ENCODE results near the gene RMRP.

Gene RMRP

DNA sequence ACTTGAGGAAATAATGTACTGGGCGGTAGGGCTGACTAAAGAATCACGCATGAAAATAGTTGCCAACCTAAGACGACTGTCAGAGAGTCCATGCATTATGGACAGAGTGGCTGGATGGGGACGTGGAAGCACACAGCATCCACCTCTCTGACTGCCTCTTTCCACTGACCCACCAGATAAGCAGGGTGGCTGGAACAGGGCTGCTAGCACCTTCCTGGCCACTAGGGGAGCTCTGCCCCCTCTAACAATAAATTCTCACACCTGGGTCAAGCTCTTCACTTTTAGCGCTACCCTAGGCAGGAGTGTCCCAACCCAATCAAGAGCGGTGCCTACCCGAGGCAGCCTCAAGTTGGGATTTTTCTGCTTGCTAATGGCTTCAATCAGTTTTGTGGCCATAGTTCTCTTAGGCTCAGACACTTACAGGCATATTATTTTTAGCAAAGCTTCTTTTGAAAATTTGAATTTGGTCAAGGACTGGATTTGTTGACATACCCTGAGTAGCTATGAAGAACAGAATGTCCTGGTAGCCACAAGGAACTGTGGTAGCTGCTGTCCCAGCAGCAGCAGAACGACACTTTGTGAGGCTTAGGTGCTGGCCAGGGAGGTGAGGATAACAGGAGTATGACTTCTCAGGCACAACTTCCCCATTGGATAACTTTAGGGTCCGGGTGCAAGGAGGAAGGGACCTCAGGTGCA lies 38.8 kb upstream of the RMRP start:
- peak; percentile 40 to 42 (median 41) for DNase-seq
- no peaks in the 10 kb centered on the region for H3K9me3 ChIP-seq (ENCODE audit: control insufficient read depth, low read length)
- H3K36me3 ChIP-seq (ENCODE audit: control insufficient read depth, insufficient read depth, low read length) = peaks cover 50% of the 10 kb centered on the region
- H3K4me1 ChIP-seq (ENCODE audit: control insufficient read depth, insufficient read depth, low read length, poor library complexity, severe bottlenecking) = peaks cover 6% of the 10 kb centered on the region
- no peaks in the 10 kb centered on the region for H3K27me3 ChIP-seq (replicated peaks; ENCODE audit: control insufficient read depth, insufficient read depth, low read length, poor library complexity, severe bottlenecking)
- H3K4me3 ChIP-seq (ENCODE audit: insufficient read depth, low read depth, low read length, poor library complexity, severe bottlenecking) = no peak overlapping the region
- H3K27ac ChIP-seq (ENCODE audit: insufficient read depth, low read length, poor library complexity, severe bottlenecking) = no peak overlapping the region

- DNase-seq = no peak
- H3K27me3 ChIP-seq (replicated peaks; ENCODE audit: control insufficient read depth, insufficient read depth, low read length, poor library complexity, severe bottlenecking) = no peaks in the 10 kb centered on the region
- peaks cover 43% of the 10 kb centered on the region for H3K36me3 ChIP-seq (ENCODE audit: control insufficient read depth, insufficient read depth, low read length)
- H3K27ac ChIP-seq (ENCODE audit: insufficient read depth, low read length, poor library complexity, severe bottlenecking) = no peak overlapping the region
- H3K4me3 ChIP-seq (ENCODE audit: insufficient read depth, low read depth, low read length, poor library complexity, severe bottlenecking) = no peak overlapping the region
- no peaks in the 10 kb centered on the region for H3K9me3 ChIP-seq (ENCODE audit: control insufficient read depth, low read length)
- H3K4me1 ChIP-seq (ENCODE audit: control insufficient read depth, insufficient read depth, low read length, poor library complexity, severe bottlenecking) = peaks cover 9% of the 10 kb centered on the region
These were observed 38.2 kb upstream of the RMRP start for GRCh38 chr9:35695943-35696401.

GRCh38 chr9:35691757-35692301 lies 34.0 kb upstream of the RMRP start:
- Histone ChIP-seq H3K36me3 (ENCODE audit: control insufficient read depth, insufficient read depth, low read length) (peaks cover 4% of the 10 kb centered on the region), H3K27ac (ENCODE audit: insufficient read depth, low read length, poor library complexity, severe bottlenecking) (no peak overlapping the region), H3K4me1 (ENCODE audit: control insufficient read depth, insufficient read depth, low read length, poor library complexity, severe bottlenecking) (peaks cover 14% of the 10 kb centered on the region), H3K27me3 (replicated peaks; ENCODE audit: control insufficient read depth, insufficient read depth, low read length, poor library complexity, severe bottlenecking) (no peaks in the 10 kb centered on the region), H3K9me3 (ENCODE audit: control insufficient read depth, low read length) (no peaks in the 10 kb centered on the region), H3K4me3 (ENCODE audit: insufficient read depth, low read depth, low read length, poor library complexity, severe bottlenecking) (no peak overlapping the region)
- no peak for DNase-seq

GRCh38 chr9:35691334-35691650 lies 33.5 kb upstream of the RMRP start:
- no peaks in the 10 kb centered on the region for H3K27me3 ChIP-seq (replicated peaks; ENCODE audit: control insufficient read depth, insufficient read depth, low read length, poor library complexity, severe bottlenecking)
- no peak for DNase-seq
- H3K4me1 ChIP-seq (ENCODE audit: control insufficient read depth, insufficient read depth, low read length, poor library complexity, severe bottlenecking) = peaks cover 9% of the 10 kb centered on the region
- H3K36me3 ChIP-seq (ENCODE audit: control insufficient read depth, insufficient read depth, low read length) = peaks cover 2% of the 10 kb centered on the region
- H3K27ac ChIP-seq (ENCODE audit: insufficient read depth, low read length, poor library complexity, severe bottlenecking) = peak overlapping the region; percentile 45
- peak overlapping the region; percentile 78 for H3K4me3 ChIP-seq (ENCODE audit: insufficient read depth, low read depth, low read length, poor library complexity, severe bottlenecking)
- H3K9me3 ChIP-seq (ENCODE audit: control insufficient read depth, low read length) = no peaks in the 10 kb centered on the region

DNA sequence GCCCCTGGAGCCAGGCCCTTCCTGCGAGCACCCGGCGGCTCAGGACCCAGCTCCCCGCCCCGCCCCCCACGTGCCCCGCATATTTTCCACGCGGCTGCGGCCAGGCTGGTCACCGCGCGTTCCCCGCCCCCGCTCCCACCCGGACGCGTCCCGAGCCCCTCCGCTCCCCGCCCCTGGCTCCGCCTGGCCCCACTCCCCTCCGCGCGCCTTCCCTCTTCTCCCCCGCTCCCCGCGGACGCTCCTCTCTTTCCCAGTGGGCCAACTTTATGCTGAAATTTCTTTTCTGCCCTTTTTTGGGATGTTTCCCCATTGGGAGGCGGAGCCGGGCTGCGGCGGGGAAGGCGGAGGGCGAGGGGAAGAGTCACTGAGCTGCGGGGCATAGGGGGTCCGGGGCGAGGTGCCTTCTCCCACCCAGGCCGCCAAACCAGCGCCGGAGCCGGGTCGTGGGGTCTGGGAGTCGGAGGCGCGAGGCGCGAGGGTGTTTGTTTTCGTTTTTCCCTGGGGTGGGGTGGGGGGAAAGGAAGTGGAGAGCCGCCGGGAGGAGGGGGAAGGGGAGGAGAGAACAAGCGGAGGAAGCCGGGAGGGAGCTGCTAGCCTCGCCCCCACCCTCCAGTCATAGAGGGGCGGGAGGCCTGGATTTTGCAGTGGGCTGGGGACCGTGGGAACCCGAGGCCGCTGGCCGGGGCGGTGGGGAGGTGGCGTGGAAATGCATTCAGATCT lies 33.0 kb upstream of the RMRP start:
- Histone ChIP-seq H3K27ac (ENCODE audit: insufficient read depth, low read length, poor library complexity, severe bottlenecking) (peak overlapping the region; percentile 45), H3K4me3 (ENCODE audit: insufficient read depth, low read depth, low read length, poor library complexity, severe bottlenecking) (peak overlapping the region; percentile 78), H3K27me3 (replicated peaks; ENCODE audit: control insufficient read depth, insufficient read depth, low read length, poor library complexity, severe bottlenecking) (no peaks in the 10 kb centered on the region), H3K36me3 (ENCODE audit: control insufficient read depth, insufficient read depth, low read length) (no peaks in the 10 kb centered on the region), H3K9me3 (ENCODE audit: control insufficient read depth, low read length) (no peaks in the 10 kb centered on the region), H3K4me1 (ENCODE audit: control insufficient read depth, insufficient read depth, low read length, poor library complexity, severe bottlenecking) (peaks cover 9% of the 10 kb centered on the region)
- peak in 1 of 3 donors; percentile 9 for DNase-seq

GRCh38 chr9:35690294-35690613 lies 32.4 kb upstream of the RMRP start:
- no peaks in the 10 kb centered on the region for H3K36me3 ChIP-seq (ENCODE audit: control insufficient read depth, insufficient read depth, low read length)
- H3K4me3 ChIP-seq (ENCODE audit: insufficient read depth, low read depth, low read length, poor library complexity, severe bottlenecking) = peak overlapping the region; percentile 78
- H3K9me3 ChIP-seq (ENCODE audit: control insufficient read depth, low read length) = no peaks in the 10 kb centered on the region
- peaks cover 9% of the 10 kb centered on the region for H3K4me1 ChIP-seq (ENCODE audit: control insufficient read depth, insufficient read depth, low read length, poor library complexity, severe bottlenecking)
- no peaks in the 10 kb centered on the region for H3K27me3 ChIP-seq (replicated peaks; ENCODE audit: control insufficient read depth, insufficient read depth, low read length, poor library complexity, severe bottlenecking)
- no peak overlapping the region for H3K27ac ChIP-seq (ENCODE audit: insufficient read depth, low read length, poor library complexity, severe bottlenecking)
- no peak for DNase-seq

DNA sequence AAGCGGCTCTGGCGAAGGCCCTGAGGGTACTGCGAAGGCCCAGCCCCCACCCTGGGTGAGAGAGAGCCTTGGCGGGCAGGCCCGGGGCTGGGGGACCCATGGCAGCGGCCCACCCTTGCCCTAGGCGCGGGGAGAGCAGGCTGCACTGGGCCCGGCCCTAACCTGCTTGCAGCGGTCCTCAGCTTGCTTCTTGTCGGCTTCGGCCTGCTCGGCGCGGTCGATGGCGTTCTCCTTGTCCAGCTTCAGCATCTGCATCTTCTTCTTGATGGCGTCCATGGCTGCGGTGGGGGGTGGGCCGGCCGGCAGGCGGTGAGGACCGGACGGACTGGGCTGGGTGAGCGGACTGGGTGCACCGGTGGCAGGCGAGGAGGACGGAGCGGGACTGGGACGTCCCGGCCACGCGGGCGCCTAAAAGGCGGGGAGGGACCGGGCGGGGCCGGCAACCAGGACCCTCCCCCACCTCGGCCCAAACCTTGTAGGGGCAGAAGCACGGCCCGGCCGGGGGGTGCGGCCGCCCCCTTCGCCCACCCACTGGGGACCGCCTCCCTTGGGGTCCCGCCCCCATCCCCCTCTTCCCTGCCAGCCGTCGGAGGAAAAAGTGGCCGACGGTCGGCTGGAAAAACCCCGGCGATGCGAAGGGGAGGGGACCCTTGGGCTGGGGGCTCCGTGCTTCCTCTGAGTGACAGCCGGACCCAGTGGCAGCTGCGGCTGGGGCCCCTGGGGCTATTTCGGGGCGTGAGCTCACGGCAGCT lies 31.9 kb upstream of the RMRP start, which contains the start of gene TPM2:
Gene TPM2 (minus strand): TSS at position 384 of the 752 bp plus-strand sequence. CDS start 108 bp downstream, at position 276.
- Histone ChIP-seq H3K27me3 (replicated peaks; ENCODE audit: control insufficient read depth, insufficient read depth, low read length, poor library complexity, severe bottlenecking) (no peaks in the 10 kb centered on the region), H3K4me3 (ENCODE audit: insufficient read depth, low read depth, low read length, poor library complexity, severe bottlenecking) (peak within 1 kb of the TSS; percentile 78), H3K9me3 (ENCODE audit: control insufficient read depth, low read length) (no peaks in the 10 kb centered on the region), H3K4me1 (ENCODE audit: control insufficient read depth, insufficient read depth, low read length, poor library complexity, severe bottlenecking) (peaks cover 9% of the 10 kb centered on the region), H3K36me3 (ENCODE audit: control insufficient read depth, insufficient read depth, low read length) (no peaks in the 10 kb centered on the region), H3K27ac (ENCODE audit: insufficient read depth, low read length, poor library complexity, severe bottlenecking) (peak within 1 kb of the TSS; percentile 45)
- no peak for DNase-seq

- Histone ChIP-seq H3K4me3 (ENCODE audit: insufficient read depth, low read depth, low read length, poor library complexity, severe bottlenecking) (no peak overlapping the region), H3K27me3 (replicated peaks; ENCODE audit: control insufficient read depth, insufficient read depth, low read length, poor library complexity, severe bottlenecking) (no peaks in the 10 kb centered on the region), H3K27ac (ENCODE audit: insufficient read depth, low read length, poor library complexity, severe bottlenecking) (peak overlapping the region; percentile 21), H3K9me3 (ENCODE audit: control insufficient read depth, low read length) (no peaks in the 10 kb centered on the region), H3K36me3 (ENCODE audit: control insufficient read depth, insufficient read depth, low read length) (no peaks in the 10 kb centered on the region), H3K4me1 (ENCODE audit: control insufficient read depth, insufficient read depth, low read length, poor library complexity, severe bottlenecking) (peaks cover 9% of the 10 kb centered on the region)
- DNase-seq = no peak
These were observed 31.0 kb upstream of the RMRP start for GRCh38 chr9:35688558-35689541.

GRCh38 chr9:35687972-35688557 lies 30.2 kb upstream of the RMRP start:
- Histone ChIP-seq H3K4me1 (ENCODE audit: control insufficient read depth, insufficient read depth, low read length, poor library complexity, severe bottlenecking) (peaks cover 9% of the 10 kb centered on the region), H3K36me3 (ENCODE audit: control insufficient read depth, insufficient read depth, low read length) (no peaks in the 10 kb centered on the region), H3K27ac (ENCODE audit: insufficient read depth, low read length, poor library complexity, severe bottlenecking) (no peak overlapping the region)

More at GRCh38 chr9:35687972-35688557, 30.2 kb upstream of the RMRP start:
- Histone ChIP-seq H3K4me3 (ENCODE audit: insufficient read depth, low read depth, low read length, poor library complexity, severe bottlenecking) (no peak overlapping the region), H3K27me3 (replicated peaks; ENCODE audit: control insufficient read depth, insufficient read depth, low read length, poor library complexity, severe bottlenecking) (no peaks in the 10 kb centered on the region), H3K9me3 (ENCODE audit: control insufficient read depth, low read length) (no peaks in the 10 kb centered on the region)
- DNase-seq = no peak

All from effector memory CD4-positive, alpha-beta T cell (primary cell).